IPS-18c (cell line): ENCODE results near the gene ATF6.
"Not testable (repeated sequence)": the region's sequence is repeated elsewhere in the genome, so short reads cannot be mapped to it uniquely, and the experiment has no call there.

Experiments
- H3K4me3 ChIP-seq: 2 replicates; pipeline ENCODE4 v1.7.0; 2013; ENCODE audit warnings: low read depth, mild to moderate bottlenecking, low read length, moderate library complexity; ENCODE audit not compliant: insufficient read depth
- H3K9me3 ChIP-seq: one replicate; pipeline ENCODE4 v1.6.1; 2013; ENCODE audit warnings: mild to moderate bottlenecking, low read length, moderate library complexity; ENCODE audit not compliant: control insufficient read depth, insufficient read depth

Gene ATF6, protein sequence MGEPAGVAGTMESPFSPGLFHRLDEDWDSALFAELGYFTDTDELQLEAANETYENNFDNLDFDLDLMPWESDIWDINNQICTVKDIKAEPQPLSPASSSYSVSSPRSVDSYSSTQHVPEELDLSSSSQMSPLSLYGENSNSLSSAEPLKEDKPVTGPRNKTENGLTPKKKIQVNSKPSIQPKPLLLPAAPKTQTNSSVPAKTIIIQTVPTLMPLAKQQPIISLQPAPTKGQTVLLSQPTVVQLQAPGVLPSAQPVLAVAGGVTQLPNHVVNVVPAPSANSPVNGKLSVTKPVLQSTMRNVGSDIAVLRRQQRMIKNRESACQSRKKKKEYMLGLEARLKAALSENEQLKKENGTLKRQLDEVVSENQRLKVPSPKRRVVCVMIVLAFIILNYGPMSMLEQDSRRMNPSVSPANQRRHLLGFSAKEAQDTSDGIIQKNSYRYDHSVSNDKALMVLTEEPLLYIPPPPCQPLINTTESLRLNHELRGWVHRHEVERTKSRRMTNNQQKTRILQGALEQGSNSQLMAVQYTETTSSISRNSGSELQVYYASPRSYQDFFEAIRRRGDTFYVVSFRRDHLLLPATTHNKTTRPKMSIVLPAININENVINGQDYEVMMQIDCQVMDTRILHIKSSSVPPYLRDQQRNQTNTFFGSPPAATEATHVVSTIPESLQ

DNA sequence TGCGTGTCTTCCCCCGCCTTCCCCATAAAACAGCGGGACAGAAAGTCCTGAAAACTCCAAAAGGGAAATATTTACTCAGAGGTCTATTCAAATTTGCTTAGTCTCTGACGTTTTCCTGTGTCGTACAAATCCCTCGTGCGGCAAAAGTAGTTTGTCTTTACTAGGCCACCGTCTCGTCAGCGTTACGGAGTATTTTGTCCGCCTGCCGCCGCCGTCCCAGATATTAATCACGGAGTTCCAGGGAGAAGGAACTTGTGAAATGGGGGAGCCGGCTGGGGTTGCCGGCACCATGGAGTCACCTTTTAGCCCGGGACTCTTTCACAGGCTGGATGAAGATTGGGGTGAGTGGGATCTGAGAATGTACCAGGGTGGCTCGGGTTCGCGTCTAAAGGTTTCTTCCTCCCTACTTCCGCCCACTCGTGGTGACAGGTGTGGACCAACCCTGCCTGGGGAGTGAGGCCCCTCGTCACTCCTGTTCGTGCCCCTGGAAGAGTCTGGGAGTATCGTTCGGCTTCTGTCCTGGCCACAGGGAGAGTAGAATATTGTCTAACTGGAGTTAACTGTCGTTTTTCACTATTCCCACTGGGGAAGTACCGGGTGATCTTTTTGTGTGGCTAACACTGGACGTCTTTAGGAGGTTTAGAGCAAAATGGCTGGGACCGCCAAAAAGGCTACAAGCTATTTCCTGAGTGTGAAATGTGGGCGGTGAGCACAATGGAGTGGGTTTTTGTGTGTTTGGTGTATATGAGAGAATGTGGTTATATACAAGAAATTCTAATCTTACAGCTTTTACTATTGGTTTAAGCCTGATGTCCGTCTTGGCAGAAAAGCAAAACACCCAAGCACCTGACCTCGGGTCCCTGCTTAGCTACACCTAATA is at the start of gene ATF6:
Gene ATF6 (plus strand): TSS at position 219 of the 880 bp plus-strand sequence. CDS start 41 bp downstream, at position 260.
- peak within 1 kb of the TSS; percentile 92 for H3K4me3 ChIP-seq

GRCh38 chr1:161718559-161719324 is 47.4 kb upstream of the ATF6 start:
- H3K4me3 ChIP-seq = no peak overlapping the region
- H3K9me3 ChIP-seq = no peaks in the 10 kb centered on the region

More for the DNA sequence above, at the start of gene ATF6:
- H3K9me3 ChIP-seq = no peaks in the 10 kb centered on the region

- Histone ChIP-seq H3K9me3 (no peaks in the 10 kb centered on the region), H3K4me3 (no peak overlapping the region)
These were observed 46.9 kb upstream of the ATF6 start for GRCh38 chr1:161719325-161719611.

- Histone ChIP-seq H3K9me3 (no peaks in the 10 kb centered on the region), H3K4me3 (no peak overlapping the region)
These were observed 45.7 kb upstream of the ATF6 start for GRCh38 chr1:161720422-161720821.

GRCh38 chr1:161720956-161721737 is 45.0 kb upstream of the ATF6 start, which contains the start of gene FCRLB:
FCRLB (plus strand) TSS chr1:161721544; CDS start chr1:161722673, 1,129 bp downstream.
- Histone ChIP-seq H3K4me3 (peak within 1 kb of the TSS; percentile 6; the same call in 1 of the 2 replicates), H3K9me3 (no peaks in the 10 kb centered on the region)

GRCh38 chr1:161721738-161722343 is 44.3 kb upstream of the ATF6 start:
- Histone ChIP-seq H3K4me3 (no peak overlapping the region), H3K9me3 (no peaks in the 10 kb centered on the region)

DNA sequence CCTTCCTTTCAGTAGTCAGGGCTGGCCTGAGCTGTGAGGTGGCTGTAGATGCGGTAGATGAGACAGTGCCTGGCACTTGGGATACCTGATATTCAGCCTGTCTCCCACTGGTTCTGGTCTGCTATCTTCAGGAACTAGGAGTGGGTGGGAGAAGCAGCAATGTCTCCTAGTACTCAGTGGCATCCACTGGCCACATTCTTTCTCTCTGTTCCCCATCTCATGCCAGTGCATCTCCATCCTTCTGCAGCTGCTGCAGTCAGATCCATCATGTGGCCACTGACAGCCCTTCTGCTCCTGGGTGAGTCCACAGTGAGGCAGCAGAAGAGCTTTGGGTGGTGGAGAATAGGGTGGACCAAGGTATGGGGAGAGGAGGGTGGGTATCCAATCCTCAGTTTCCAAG is 43.7 kb upstream of the ATF6 start:
- Histone ChIP-seq H3K4me3 (peak overlapping the region; percentile 6; the same call in 1 of the 2 replicates), H3K9me3 (peaks cover 3% of the 10 kb centered on the region)

DNA sequence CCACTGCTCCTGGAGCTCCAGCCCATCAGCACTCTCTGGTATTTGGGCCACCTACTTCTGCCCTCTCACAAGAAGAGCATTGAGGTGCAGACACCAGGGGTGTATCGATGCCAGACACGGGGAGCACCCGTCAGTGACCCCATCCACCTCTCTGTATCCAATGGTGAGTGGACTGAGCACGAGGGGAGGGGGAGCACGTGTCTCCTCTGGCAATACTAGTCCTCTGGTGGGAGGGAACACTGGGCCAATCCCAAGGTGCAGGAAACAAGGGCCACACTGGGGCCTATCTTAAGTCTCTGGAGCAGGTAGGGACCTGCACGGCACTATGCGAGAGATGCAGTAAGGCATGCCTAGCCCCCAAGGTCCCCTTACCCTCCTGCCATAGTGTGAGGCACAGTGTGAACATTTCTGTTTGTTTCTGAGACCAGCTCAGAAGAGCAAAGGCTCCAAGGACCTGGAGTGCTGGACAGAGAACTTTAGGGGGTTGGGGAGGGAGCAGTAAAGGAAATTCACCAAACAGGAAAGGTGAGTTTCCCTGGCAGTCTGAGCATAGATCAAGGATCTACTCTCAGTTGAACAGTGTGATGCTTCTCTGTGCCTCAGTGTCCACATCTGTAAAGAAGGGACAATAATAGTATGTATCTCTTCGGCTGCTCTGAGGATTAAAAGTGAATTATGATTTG is 42.5 kb upstream of the ATF6 start:
- Histone ChIP-seq H3K4me3 (no peak overlapping the region), H3K9me3 (peaks cover 4% of the 10 kb centered on the region)

- not testable (repeated sequence) for H3K9me3 ChIP-seq
- peak overlapping the region; percentile 89 for H3K4me3 ChIP-seq
These were observed 40.7 kb upstream of the ATF6 start for GRCh38 chr1:161725258-161725907.

DNA sequence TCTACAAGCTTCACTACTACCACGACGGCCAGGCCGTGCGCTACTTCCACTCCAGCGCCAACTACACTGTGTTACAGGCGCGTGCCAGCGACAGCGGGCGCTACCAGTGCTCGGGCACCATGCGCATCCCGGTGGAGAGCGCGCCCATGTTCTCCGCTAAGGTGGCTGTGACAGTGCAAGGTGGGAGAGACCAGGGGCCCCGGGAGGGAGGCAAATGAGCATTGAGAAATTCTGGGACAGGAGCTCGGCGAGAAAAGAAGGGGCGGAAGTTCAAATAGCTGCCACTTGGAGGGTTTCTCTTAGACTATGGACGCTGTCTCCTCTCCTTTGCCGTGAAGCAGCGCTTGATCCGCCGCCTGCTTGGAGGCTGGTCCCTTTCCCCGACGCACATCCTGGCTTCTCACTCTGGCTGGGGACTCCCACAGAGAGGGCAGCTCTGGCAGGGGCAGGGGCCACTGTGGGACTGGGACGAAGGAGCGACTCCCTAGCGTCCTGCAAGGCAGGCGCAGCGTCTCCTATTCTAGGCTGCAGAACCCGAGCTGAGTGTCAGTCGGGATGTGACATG is 40.1 kb upstream of the ATF6 start:
- peak overlapping the region; percentile 89 for H3K4me3 ChIP-seq
- peaks cover 4% of the 10 kb centered on the region for H3K9me3 ChIP-seq

DNA sequence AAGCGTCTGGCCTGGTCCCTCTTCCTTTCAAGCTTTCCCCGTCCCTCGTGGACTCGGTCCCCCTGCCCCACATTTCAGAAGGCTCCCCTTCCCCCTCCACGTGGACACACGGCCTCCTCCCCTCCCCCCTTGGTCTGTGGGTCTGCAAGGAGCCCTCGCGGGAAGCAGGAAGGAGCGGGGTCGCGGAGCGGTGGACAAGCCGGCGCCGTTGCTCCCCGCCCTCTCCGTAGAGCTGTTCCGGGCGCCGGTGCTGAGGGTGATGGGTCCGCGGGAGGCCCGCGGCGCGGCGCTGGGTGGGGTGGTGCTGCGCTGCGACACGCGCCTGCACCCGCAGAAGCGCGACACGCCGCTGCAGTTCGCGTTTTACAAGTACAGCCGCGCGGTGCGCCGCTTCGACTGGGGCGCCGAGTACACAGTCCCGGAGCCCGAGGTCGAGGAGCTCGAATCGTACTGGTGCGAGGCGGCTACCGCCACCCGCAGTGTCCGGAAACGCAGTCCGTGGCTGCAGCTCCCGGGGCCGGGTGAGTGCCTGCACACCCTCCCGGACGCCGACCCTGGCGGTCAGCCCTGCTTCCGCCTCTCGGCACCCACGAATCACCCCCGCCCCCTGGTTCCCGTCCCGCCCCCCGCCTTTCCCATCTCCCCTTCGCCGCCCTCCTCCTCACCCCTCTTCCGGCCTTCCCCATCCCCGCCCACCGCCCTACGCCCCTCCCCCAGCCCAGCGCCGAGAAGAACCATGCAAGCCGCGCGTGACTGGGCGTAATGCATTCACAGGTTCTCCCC is 39.5 kb upstream of the ATF6 start:
- H3K9me3 ChIP-seq = peaks cover 4% of the 10 kb centered on the region
- peak overlapping the region; percentile 89 for H3K4me3 ChIP-seq

GRCh38 chr1:161727256-161727924 is 38.7 kb upstream of the ATF6 start:
- H3K4me3 ChIP-seq = peak overlapping the region; percentile 89

GRCh38 chr1:161728376-161729226 is 37.5 kb upstream of the ATF6 start:
- Histone ChIP-seq H3K9me3 (peaks cover 4% of the 10 kb centered on the region), H3K4me3 (no peak overlapping the region)

More at GRCh38 chr1:161727256-161727924, 38.7 kb upstream of the ATF6 start:
- H3K9me3 ChIP-seq = peaks cover 4% of the 10 kb centered on the region
